Measurements from ENCODE around the gene EFNA5. TPM values are rescaled to one million over a fixed set of nuclear protein-coding genes. Genes with fewer than 3 reads are reported as not detected.

Gene EFNA5
- total RNA-seq, 1 experiment from 2014 or later: 1.6 TPM

DNA sequence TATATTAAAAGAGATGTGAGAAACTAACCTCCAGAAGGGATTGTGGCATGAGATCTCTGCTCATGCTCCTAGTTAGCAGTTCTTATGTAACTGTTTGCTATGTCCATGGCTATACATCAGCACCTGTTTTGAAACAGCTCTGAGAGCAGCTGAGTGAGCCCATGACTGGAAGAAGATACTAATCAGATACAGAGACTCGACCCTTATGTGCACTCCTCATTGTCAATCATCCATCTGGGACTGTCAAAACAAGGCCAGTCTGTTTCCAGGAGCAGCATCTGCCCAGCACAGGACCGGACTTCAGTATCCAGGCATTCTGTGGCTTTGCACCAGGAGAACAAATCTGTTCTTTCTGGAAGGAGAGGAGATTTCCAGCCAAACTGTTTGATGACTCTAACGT, 77.7 kb downstream of the EFNA5 start:
- in situ Hi-C loops (cut with HindIII; ENCODE audit: low pct_unique_long_range_greater_than_20kb, low sequenced_read_pairs): no loop called here
- DNase-seq (ENCODE audit: low read depth, low spot score): peak; percentile 53

DNA sequence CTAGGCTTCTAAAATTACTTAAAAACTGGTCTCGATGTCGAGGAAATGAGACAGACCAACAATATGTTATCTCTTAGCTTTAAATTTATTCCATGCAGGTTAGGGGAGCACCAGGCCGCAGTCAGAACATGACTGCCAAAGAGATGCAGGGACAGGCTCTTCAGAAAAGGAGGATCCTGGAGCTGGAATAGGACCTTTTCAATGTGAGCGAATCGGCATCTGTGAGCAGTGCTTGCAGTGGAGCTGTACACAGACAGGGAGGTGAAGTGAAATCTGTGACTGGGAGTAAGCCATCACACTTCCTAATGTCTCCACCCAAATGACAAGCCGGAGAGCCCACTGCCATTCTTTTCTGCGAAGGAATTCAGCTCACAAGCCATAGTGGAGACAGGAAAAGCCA, 78.2 kb downstream of the EFNA5 start:
- DNase-seq (ENCODE audit: low read depth, low spot score): no peak
- in situ Hi-C loops (cut with HindIII; ENCODE audit: low pct_unique_long_range_greater_than_20kb, low sequenced_read_pairs): no loop called here

DNA sequence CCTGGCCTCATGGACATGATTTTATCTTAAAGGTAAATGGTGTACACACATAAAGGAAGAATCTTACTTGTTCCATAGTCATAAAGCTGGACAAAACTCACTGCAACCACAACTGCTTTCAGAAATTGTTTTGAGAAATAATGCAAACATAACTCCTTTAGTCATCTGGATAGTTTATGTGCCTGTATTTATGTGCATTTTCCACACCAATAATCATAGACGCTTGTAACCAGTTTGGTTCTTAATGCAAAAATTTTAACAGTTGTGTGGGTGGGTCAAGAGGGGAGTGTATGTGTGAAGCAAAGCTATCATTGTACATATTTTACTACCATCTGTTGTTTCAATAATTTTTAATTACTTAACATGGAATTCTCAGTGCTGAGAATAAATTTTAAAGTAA, 80.1 kb downstream of the EFNA5 start:
- in situ Hi-C loops (cut with HindIII; ENCODE audit: low pct_unique_long_range_greater_than_20kb, low sequenced_read_pairs): no loop called here
- DNase-seq (ENCODE audit: low read depth, low spot score): no peak

DNA sequence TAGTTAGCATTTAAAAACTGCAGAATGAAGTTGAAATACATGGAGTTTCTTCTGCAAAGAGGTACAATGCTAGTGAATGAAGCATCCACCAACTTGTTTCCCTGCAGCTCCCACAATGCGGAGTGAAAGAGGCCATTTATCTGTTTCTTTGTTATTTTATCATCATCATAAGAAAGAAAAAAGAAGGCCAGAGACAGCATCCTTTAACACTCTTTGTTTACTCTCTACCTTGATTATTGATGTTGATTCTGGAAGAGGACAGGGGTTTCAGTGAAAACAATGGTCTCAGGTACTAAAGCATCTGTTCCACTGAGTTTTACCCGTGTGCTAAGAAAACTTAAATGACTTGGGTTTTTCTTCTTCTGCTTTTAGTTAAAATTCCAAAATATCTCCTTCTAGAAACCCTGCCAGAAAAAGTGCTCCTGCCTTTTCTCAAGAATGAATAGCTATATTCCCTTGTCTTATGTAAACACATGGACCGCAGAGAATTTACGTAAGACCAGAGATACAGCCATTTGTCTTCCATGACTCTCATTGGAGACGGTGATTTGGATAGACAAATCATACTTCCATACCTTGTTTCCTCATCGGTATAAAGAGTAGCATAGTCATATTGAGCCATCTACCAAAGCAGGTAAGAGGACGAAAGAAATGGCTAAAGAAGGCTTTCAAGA, 81.1 kb downstream of the EFNA5 start:
- no peak for DNase-seq (ENCODE audit: low read depth, low spot score)
- in situ Hi-C loops (cut with HindIII; ENCODE audit: low pct_unique_long_range_greater_than_20kb, low sequenced_read_pairs): no loop called here

DNA sequence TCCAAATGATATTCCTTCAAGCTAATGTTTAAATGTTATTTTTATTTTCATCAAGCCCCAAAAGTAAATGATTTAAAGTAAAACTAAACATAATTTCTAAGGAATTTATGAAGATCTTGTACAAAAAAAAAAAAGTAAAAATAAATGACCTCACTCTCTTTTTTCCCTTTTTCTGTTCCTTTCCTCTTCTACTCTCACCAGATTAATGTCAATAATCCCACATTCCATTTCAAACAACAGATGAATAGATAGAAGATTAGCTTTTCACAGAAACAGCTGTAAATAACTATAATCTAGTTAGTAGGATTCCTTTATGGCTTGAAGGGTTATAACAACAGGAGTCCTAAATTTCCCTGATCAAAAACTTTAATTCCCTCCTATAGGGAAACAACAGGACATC, 88.1 kb downstream of the EFNA5 start:
- DNase-seq (ENCODE audit: low read depth, low spot score): no peak
- in situ Hi-C loops (cut with HindIII; ENCODE audit: low pct_unique_long_range_greater_than_20kb, low sequenced_read_pairs): no loop called here

DNA sequence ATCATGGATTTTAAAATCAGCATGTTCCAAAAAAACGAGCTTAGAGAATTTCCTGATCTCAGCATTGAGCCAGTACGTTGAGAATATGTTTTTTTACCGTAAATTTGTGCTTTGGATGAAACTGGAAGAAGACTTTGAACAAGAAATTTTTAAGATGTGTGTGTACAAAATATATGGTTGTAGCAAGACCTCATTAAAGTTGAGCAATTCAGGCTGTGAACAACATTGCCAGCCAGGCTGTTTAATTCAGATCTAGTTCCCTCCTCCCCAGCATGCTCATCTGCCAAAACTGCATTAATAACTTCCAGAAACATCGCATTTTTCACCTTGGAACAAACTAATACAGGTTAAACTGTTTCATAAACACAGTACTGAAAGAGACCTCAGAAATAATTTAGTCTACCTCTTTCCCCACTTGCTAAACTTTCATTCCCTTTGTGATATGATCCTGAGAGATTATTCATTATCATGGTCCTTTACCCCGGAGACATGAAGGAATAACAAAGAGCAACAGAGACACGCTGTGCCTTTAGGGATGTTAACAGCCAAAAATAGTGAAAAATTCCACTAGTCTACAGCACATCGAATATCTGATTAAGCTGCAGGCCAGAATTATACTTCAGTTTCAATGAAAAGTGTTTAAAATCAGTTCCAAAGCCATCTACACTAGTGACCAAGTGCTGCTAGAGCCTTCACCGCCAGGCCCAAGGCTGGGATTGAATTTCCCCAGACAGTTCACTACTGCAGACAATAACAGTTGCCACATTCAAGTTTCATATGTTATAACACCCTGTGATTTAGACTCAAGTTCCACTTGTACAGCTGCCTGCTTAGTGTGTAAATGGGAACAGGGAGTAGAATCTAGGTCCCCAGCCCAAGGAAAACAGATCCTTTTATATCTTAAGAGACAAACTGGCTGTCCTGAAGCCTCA, 89.6 kb downstream of the EFNA5 start:
- in situ Hi-C loops (cut with HindIII; ENCODE audit: low pct_unique_long_range_greater_than_20kb, low sequenced_read_pairs): no loop called here
- no peak for DNase-seq (ENCODE audit: low read depth, low spot score)

DNA sequence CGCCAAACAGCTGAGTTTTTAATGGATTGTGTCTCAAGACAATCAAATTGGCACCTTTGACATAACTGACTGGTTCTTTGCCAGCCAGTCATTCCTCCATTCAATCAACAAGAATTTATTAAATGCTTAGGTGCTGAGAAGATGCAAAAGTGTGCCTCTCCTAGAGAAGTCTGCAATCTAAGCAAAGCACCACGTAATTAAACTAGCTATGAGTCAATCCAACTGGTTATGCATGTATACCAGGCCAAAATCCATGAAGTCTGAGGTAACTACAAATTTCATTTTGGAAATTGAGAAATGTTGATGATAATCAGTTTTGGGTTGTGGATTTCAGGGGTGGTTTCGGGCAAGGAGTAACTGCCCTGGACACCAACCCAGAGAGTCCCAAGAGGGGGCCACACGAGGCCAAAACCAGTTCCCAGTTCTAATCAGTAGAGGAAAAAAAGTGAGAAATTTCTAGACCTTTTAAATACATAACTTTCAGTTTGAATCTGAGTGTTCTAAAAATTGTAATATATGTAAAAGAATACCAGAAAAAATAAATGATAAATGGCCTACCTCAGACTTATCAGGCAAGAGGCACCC, 92.6 kb downstream of the EFNA5 start:
- in situ Hi-C loops (cut with HindIII; ENCODE audit: low pct_unique_long_range_greater_than_20kb, low sequenced_read_pairs): no loop called here
- no peak for DNase-seq (ENCODE audit: low read depth, low spot score)

DNA sequence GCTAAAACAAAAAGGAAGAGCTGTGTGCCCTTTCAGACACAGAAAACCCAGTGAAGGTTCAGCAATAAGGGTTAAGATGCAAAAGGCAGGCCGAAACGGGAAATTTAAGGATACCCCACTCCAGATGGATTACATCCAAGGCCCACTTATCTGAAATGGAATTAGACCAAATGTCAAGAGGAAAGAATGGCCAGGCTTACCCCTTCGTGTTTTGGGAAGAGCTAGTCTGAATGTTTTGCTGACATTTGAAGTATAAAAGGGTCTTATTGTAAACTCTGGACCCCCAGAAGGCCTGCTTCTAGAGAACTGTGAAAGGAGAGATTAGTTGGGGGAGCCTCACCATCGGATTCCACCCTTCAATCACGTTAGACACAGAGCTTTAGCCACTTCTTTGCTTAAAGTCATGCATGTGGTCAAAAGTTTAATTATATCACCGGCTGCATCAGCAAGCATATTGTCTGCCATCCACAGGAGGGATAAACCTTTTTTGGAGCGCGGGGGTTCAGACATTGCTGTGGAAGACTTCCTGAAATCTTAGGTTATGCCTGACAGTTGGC, 93.3 kb downstream of the EFNA5 start:
- in situ Hi-C loops (cut with HindIII; ENCODE audit: low pct_unique_long_range_greater_than_20kb, low sequenced_read_pairs): no loop called here
- DNase-seq (ENCODE audit: low read depth, low spot score): no peak

DNA sequence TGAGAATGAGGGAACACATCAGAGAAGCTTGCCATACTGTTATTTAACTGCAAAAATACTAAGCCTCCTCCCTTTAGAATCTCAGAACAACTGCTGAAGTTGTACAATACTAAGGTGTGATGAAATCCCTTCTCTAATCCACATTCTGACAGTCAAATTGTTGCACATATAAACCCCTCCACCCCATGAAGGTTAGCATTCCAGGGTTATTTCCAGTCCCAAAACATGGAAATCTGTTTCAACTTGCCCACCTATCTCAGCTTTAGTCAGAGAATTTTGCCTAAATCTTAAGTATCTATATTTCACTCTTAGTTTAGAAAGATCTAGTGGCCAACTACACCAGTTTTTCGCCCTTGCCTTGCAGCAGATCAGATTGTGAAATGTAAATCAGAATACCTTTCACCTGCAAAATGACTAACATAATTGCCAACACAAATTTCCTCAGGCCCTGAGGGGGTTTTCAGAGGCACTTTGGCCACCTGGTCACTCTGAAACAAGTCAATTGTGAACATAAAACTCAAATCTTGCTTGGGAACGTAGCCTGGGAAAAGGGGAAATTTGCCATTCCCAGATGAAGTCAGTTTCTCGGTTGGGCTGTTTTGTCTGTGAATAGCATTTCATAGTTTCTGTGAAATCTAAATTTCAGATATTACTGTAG, 93.9 kb downstream of the EFNA5 start:
- DNase-seq (ENCODE audit: low read depth, low spot score): no peak
- in situ Hi-C loops (cut with HindIII; ENCODE audit: low pct_unique_long_range_greater_than_20kb, low sequenced_read_pairs): no loop called here

DNA sequence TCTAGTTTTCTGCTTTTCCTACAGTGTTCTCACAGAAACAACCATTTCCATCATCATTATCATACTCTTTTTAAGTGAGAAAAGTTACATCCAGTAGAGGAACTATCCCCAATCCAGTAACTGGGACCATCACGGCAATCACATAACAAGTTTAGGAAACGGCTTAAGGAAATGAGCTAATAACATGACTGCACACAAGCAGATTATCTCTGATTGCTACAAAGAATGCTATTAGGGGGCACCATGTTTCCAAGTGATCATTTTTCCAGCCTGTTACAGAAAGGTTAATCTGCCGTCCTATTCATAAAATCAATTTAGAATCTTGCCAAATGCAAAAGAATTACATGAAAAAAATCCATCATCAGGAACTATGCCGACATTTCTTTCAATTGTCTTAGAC, 94.6 kb downstream of the EFNA5 start:
- in situ Hi-C loops (cut with HindIII; ENCODE audit: low pct_unique_long_range_greater_than_20kb, low sequenced_read_pairs): no loop called here
- DNase-seq (ENCODE audit: low read depth, low spot score): no peak

DNA sequence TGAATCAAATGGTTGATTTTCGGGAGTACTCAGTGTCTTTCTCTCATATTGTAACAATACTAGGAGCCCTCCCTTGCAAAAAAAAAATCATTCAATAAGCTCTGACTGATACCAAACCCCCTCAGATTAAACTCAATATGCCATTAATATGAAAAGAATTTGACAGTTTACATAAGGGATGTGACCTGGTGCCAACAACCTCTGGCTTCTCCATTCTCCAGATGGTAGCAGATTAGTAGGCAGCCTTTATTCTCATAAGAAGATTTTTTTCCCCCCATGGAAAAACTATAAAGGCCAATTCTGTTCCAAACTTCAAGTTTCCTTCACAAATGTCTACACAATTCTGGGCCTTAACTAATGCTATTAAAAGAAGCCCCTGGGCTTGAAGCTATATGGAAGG, 96.5 kb downstream of the EFNA5 start:
- no peak for DNase-seq (ENCODE audit: low read depth, low spot score)
- in situ Hi-C loops (cut with HindIII; ENCODE audit: low pct_unique_long_range_greater_than_20kb, low sequenced_read_pairs): no loop called here

DNA sequence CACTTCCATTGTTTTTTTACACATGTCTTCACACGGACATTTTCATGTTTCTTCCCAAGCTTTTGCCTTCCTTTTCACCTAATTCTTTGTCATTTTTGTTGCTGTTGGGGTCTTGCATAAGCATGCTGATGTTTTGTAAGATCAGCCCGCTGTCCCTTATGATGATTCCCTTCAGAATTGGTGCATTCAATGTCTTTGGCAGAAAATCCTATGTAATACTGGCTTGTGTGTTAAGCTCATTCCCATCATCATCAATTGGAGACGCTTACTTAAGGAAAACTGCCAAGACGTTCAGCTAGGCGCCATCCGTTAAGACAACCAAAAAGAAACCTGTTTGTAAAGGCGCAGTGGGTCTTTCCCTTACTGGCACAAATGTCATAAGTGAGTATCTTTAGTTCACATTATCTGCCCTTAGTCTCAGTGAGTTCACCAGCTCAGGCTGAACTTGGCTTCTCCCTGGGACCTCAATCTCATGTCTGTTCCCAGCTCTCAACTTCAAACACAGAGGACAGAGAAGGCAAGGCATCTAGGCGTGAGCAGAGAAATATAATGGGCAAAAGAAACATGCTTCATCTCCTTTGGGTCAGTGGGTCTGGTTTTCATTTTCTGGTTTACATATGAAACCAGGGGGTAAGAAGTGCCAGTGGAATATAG, 97.9 kb downstream of the EFNA5 start:
- DNase-seq (ENCODE audit: low read depth, low spot score): no peak
- in situ Hi-C loops (cut with HindIII; ENCODE audit: low pct_unique_long_range_greater_than_20kb, low sequenced_read_pairs): no loop called here

DNA sequence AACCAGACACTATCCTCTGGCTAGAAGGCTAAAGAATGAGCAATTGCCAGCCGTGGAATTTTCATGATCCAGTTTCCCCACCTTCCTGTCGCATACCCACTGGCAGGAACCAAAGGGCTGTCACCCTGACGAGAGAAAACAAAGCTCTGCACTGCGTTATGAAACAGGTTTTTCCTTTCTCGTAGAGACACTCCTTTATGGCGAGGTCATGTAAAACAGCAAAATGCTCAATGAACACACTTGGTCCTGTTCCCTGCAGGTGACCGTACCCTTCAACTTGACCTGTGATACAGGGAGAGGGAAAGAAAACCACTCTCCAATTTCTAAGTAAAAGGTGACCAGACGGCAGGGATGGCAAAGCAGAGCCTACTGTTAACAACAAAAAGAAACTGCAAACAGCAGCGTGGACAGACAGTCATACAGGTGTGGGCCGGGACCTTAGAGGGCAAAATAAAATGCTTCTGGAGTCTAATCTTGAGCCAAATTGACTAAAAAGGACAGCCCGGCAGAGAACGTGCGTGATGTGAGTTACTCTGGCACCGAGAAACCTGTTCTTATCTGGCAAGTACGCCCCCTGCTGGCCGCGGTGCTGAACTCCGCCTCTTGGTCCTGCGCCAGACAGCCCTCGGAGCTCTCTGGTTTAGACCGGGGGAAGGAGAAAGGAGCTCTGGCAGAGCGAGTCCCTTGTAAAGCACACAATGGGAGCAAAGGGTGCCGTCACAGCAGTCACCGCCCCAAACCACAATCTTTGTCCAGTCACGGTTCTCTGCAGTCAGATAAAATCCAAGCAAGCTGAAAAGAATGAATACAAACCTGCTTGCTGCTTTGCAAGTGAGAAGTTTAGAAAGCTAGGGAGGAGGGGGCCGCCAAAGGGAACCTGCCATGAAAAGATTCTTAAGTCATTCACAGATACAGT, 98.9 kb downstream of the EFNA5 start:
- DNase-seq (ENCODE audit: low read depth, low spot score): peak; percentile 88
- in situ Hi-C loops (cut with HindIII; ENCODE audit: low pct_unique_long_range_greater_than_20kb, low sequenced_read_pairs): no loop called here

DNA sequence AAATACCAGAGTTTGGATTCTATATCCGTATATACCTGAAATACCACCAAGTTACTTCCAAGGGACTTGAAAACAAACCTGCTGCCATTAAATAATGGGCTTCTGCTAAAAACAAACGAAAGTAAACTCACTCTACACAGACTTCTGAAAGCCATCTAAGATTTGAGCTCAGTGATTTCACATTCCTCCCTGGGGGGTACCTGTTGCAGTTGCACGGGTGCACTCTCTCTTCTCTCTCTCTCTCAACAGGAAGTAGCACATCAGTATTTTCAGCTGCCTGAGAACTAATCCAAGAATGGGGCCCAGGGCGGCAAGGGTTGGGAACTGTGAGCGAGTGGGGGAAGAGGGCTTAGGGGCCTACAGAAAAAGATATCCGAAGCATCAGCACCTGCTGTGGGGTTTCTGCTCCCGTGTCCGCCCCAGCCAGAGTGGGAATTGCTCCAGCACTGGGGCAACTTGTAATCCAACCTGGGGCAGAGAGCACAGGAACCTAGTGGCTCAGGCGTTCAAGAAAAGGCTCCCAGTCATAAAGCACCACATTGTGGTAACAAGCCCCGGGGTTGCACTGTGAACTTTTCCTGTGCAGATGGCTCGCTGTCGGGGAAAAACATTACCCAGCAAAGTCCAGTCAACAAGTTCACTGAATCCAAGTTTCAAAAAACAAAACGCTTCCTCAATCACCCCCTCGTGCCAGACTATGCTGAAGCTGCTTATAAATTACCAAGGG, 99.8 kb downstream of the EFNA5 start:
- peak; percentile 62 for DNase-seq (ENCODE audit: low read depth, low spot score)
- in situ Hi-C loops (cut with HindIII; ENCODE audit: low pct_unique_long_range_greater_than_20kb, low sequenced_read_pairs): no loop called here

DNA sequence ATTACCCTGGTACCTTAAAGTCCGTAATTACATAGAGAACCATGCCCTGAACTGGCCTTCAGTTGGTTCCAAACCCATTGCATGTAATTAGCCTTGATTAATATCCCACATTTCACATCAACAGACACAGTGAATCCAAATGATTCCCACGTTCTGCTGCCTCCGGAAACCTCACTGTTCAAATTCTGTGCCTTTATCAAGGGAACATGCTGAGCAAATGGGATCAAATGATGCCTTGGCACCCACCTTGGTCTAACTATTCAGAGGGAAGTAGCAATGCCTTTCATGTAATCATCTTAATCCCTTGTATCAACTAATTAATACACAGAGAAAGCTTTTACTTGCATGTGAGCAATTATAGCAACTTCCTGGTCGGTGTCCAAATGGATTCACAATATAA, 100.6 kb downstream of the EFNA5 start:
- in situ Hi-C loops (cut with HindIII; ENCODE audit: low pct_unique_long_range_greater_than_20kb, low sequenced_read_pairs): no loop called here
- no peak for DNase-seq (ENCODE audit: low read depth, low spot score)
